A673 (cell line): Measurements from ENCODE around the gene UACA.

Experiments
- EZH2 ChIP-seq: fragments of 200-600 bp; sonication (generic); IDR thresholded peaks from 2 replicates; pipeline ENCODE4 v1.6.1; 2017; ENCODE audit warnings: borderline replicate concordance, low read depth, mild to moderate bottlenecking, mixed read lengths, antibody characterized with exemption, low read length; ENCODE audit not compliant: poor library complexity, severe bottlenecking
- TF ChIP-seq, protein P1 (sequence below): fragments of 300-800, 200-600 bp; sonication (generic); conservative IDR thresholded peaks from 2 replicates; pipeline ENCODE4 v1.5.1; 2017; ENCODE audit warnings: low read depth, mild to moderate bottlenecking, antibody characterized with exemption, low read length, moderate library complexity, mixed read lengths

GRCh38 chr15:70690021-70690420 lies 73.3 kb downstream of the UACA start:
- no peak for TF ChIP-seq EZH2
- TF ChIP-seq, protein P1, sequence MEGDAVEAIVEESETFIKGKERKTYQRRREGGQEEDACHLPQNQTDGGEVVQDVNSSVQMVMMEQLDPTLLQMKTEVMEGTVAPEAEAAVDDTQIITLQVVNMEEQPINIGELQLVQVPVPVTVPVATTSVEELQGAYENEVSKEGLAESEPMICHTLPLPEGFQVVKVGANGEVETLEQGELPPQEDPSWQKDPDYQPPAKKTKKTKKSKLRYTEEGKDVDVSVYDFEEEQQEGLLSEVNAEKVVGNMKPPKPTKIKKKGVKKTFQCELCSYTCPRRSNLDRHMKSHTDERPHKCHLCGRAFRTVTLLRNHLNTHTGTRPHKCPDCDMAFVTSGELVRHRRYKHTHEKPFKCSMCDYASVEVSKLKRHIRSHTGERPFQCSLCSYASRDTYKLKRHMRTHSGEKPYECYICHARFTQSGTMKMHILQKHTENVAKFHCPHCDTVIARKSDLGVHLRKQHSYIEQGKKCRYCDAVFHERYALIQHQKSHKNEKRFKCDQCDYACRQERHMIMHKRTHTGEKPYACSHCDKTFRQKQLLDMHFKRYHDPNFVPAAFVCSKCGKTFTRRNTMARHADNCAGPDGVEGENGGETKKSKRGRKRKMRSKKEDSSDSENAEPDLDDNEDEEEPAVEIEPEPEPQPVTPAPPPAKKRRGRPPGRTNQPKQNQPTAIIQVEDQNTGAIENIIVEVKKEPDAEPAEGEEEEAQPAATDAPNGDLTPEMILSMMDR: no peak
